ENCODE data around the gene CTXN3.

DNA sequence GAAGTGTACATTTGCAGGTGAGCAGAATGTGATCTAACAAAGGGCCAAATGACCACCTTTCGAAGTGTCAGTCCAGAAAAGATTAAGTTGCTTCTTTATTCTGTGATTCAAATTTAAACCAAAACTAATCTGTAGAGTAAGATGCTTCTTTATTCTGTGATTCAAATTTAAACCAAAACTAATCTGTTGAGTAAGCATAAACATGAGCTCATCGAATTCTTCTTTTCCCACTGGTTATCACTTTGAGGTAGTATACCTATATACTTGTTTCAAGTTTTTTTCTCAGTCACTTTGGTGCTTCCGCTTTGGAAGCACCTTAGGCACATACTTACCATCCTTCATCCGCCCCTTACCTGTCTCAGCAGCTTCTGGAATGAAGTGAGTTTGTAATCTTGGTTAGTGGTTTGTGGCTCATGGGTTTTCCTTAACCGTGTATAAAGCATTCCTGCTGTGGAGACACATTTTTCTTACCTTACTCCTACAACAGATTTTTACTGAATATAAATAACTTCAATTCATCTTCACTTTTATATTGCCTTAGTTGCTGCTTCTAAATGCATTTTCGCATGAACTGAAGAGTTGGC is 40.7 kb upstream of the CTXN3 start:
- TF ChIP-seq, protein P1, sequence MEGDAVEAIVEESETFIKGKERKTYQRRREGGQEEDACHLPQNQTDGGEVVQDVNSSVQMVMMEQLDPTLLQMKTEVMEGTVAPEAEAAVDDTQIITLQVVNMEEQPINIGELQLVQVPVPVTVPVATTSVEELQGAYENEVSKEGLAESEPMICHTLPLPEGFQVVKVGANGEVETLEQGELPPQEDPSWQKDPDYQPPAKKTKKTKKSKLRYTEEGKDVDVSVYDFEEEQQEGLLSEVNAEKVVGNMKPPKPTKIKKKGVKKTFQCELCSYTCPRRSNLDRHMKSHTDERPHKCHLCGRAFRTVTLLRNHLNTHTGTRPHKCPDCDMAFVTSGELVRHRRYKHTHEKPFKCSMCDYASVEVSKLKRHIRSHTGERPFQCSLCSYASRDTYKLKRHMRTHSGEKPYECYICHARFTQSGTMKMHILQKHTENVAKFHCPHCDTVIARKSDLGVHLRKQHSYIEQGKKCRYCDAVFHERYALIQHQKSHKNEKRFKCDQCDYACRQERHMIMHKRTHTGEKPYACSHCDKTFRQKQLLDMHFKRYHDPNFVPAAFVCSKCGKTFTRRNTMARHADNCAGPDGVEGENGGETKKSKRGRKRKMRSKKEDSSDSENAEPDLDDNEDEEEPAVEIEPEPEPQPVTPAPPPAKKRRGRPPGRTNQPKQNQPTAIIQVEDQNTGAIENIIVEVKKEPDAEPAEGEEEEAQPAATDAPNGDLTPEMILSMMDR (IDR thresholded peaks at IDR 0.05), result no peak
- TF ChIP-seq POLR2A (IDR thresholded peaks at IDR 0.05), result no peak
